Stomach (tissue), 19 donors: ENCODE results near the gene KCNH5. TPM values are rescaled to one million over a fixed set of nuclear protein-coding genes. Genes with fewer than 3 reads are reported as not detected.

ENCODE experiments used
- DNase-seq, 2 donors: peaks; one replicate each; pipeline versions ENCODE4 v3.0.0 to v3.0.0-alpha.2; 2013 to 2019
- H3K27ac ChIP-seq, 5 donors: fragments of 200-600 bp in 4 of 5; sonication (generic) in 4 of 5; one replicate each; pipeline ENCODE4 v1.5.1; 2013 to 2019; ENCODE audit warnings: mild to moderate bottlenecking in 1 of 5, moderate library complexity in 1 of 5
- H3K27me3 ChIP-seq, 3 donors: fragments of 200-600 bp; sonication (generic); one replicate each; pipeline ENCODE4 v1.5.1; 2017 to 2019; ENCODE audit warnings: mixed run types in 1 of 3
- H3K36me3 ChIP-seq, 4 donors: fragments of 200-600 bp; sonication (generic); 1 replicate in 3 of 4; 2 replicates in 1 of 4; pipeline ENCODE4 v1.5.1; 2016 to 2019
- H3K4me1 ChIP-seq, 4 donors: fragments of 200-600 bp; sonication (generic); one replicate each; pipeline ENCODE4 v1.5.1; 2016 to 2019
- H3K4me3 ChIP-seq, 4 donors: fragments of 200-600 bp; sonication (generic) in 3 of 4; one replicate each; pipeline ENCODE4 v1.5.1; 2016 to 2019; ENCODE audit warnings: mild to moderate bottlenecking in 1 of 4
- H3K9me3 ChIP-seq, 4 donors: fragments of 200-600 bp; sonication (generic); one replicate each; pipeline ENCODE4 v1.5.1; 2016 to 2019
- CTCF ChIP-seq, 7 experiments: fragments of 450-650 bp in 4 of 7; fragments of 200-600 bp in 3 of 7; sonication (generic) in 3 of 7; IDR thresholded peaks; one replicate each; pipeline ENCODE4 v1.5.1; 2016 to 2019; ENCODE audit warnings: antibody characterized with exemption in 7 of 7, control low read depth in 2 of 7, mild to moderate bottlenecking in 1 of 7
- EP300 ChIP-seq: sonication (generic); formaldehyde crosslinking; IDR thresholded peaks from one replicate; pipeline ENCODE4 v1.6.1; 2017; ENCODE audit warnings: antibody characterized with exemption
- POLR2A ChIP-seq, 4 donors: fragments of 450-650 bp; IDR thresholded peaks; one replicate each; pipeline ENCODE4 v1.6.1; 2016; ENCODE audit warnings: antibody characterized with exemption in 4 of 4, control low read depth in 2 of 4, mild to moderate bottlenecking in 1 of 4, moderate library complexity in 1 of 4
- POLR2AphosphoS5 ChIP-seq, 3 donors: sonication (generic); formaldehyde crosslinking; IDR thresholded peaks; one replicate each; pipeline ENCODE4 v1.6.1; 2016; ENCODE audit warnings: antibody characterized with exemption in 3 of 3
- WGBS, 5 donors: extraction: QIAGEN DNeasy Blood & Tissue Kit in 3 of 5; methylation state at CpG; one replicate each; pipeline versions ENCODE4 v1.1.5 to v1.1.7; 2013 to 2018; 5-methylcytosine and 5-hydroxymethylcytosine counted together
- intact Hi-C: fragments of 100-400 bp; cut with DNase I; formaldehyde crosslinking; loops from one replicate; pipeline ENCODE4 v1.15.1; 2023; ENCODE audit warnings: low total_unique reads
- long read RNA-seq, 10 donors: transcript quantifications; one replicate each; lab custom pipeline, GENCODE V29; 2026
- polyA plus RNA-seq, 3 donors: library from polyadenylated mRNA; stranded (reverse); fragments of 200-250 nt; gene quantifications; one replicate each; pipeline ENCODE4 v1.2.3, GENCODE V29; 2013
- total RNA-seq, 5 donors: library from RNA; depleted of rRNA; stranded (reverse); fragments of >200 nt; gene quantifications; one replicate each; pipeline versions ENCODE4 v1.1.0 to v1.2.3, GENCODE V29; 2014 to 2016
- donor health status: healthy with polysubstance abuse.
- donor health status: Bipolar disorder and iron deficiency.
- donor health status: healthy.

Gene KCNH5
- total RNA-seq (under 1 TPM in 1 of 5 donors, not detected in 4; 0.55 TPM), polyA plus RNA-seq (under 1 TPM in 1 of 3 donors, not detected in 2; under 0.01 TPM)
- long read RNA-seq, donor 1 = 0 reads
- long read RNA-seq, donor 2 = 0 reads
- long read RNA-seq, donor 3 = 0 reads
- long read RNA-seq, donor 4 = 0 reads
- long read RNA-seq, donor 5 = 0 reads
- long read RNA-seq, donor 6 = 0 reads
- long read RNA-seq, donor 7 = 0 reads
- long read RNA-seq, donor 8 = 0 reads
- long read RNA-seq, donor 9 = 0 reads
- long read RNA-seq, donor 10 = 0 reads

GRCh38 chr14:63045234-63045611, at the start of gene KCNH5:
Gene KCNH5 (minus strand): TSS chr14:63045458. CDS start chr14:63045186, 272 bp downstream.
- intact Hi-C loops = no loop called here
- Histone ChIP-seq H3K9me3 (no peaks in the 10 kb centered on the region), H3K27me3 (peaks cover 7 to 72% (median 30%) of the 10 kb centered on the region in 3 donors), H3K4me3 (peak within 1 kb of the TSS; percentile 28 to 45 (median 40)), H3K4me1 (peaks cover 12 to 21% (median 15%) of the 10 kb centered on the region in 4 donors), H3K36me3 (no peaks in the 10 kb centered on the region), H3K27ac (no peak within 1 kb of the TSS)
- peak in 1 of 2 donors; percentile 89 for DNase-seq
- 1 to 7% (median 4%) methylated on average over 13 to 35 of the region's 35 CpGs for WGBS, 5 donors
- TF ChIP-seq POLR2AphosphoS5 (IDR thresholded peaks at IDR 0.05) (no peak), EP300 (no peak), POLR2A (IDR thresholded peaks at IDR 0.05) (no peak), CTCF (IDR thresholded peaks at IDR 0.05) (no peak)

- Histone ChIP-seq H3K27me3 (no peaks in the 10 kb centered on the region), H3K9me3 (no peaks in the 10 kb centered on the region), H3K27ac (no peak overlapping the region), H3K4me3 (no peak overlapping the region), H3K4me1 (no peaks in the 10 kb centered on the region), H3K36me3 (no peaks in the 10 kb centered on the region)
- intact Hi-C loops = no loop called here
- DNase-seq = no peak
- WGBS, 5 donors = 78 to 92% (median 80%) methylated on average over 3 to 5 of the region's 5 CpGs
- TF ChIP-seq EP300 (no peak), POLR2A (IDR thresholded peaks at IDR 0.05) (no peak)
Measured at GRCh38 chr14:63091394-63091996, 46.2 kb upstream of the KCNH5 start.

GRCh38 chr14:63088865-63089264, 43.6 kb upstream of the KCNH5 start:
- TF ChIP-seq EP300 (no peak), POLR2A (IDR thresholded peaks at IDR 0.05) (no peak), POLR2AphosphoS5 (IDR thresholded peaks at IDR 0.05) (no peak), CTCF (IDR thresholded peaks at IDR 0.05) (no peak)
- intact Hi-C loops = no loop called here
- 30 to 56% (median 39%) methylated on average over 2 of the region's 2 CpGs for WGBS, 5 donors
- no peaks in the 10 kb centered on the region for H3K9me3 ChIP-seq
- H3K36me3 ChIP-seq = no peaks in the 10 kb centered on the region
- no peaks in the 10 kb centered on the region for H3K27me3 ChIP-seq
- no peak overlapping the region for H3K4me3 ChIP-seq
- no peaks in the 10 kb centered on the region for H3K4me1 ChIP-seq
- no peak for DNase-seq
- no peak overlapping the region for H3K27ac ChIP-seq

GRCh38 chr14:63078569-63078968, 33.3 kb upstream of the KCNH5 start:
- Histone ChIP-seq H3K4me3 (no peak overlapping the region), H3K4me1 (no peaks in the 10 kb centered on the region), H3K36me3 (no peaks in the 10 kb centered on the region), H3K9me3 (peaks cover 0 to 5% (median 0%) of the 10 kb centered on the region in 4 donors), H3K27me3 (no peaks in the 10 kb centered on the region), H3K27ac (no peak overlapping the region)
- intact Hi-C loops = no loop called here
- 39 to 53% (median 42%) methylated on average over 1 of the region's 1 CpG for WGBS, 5 donors
- no peak for DNase-seq
- TF ChIP-seq POLR2A (IDR thresholded peaks at IDR 0.05) (no peak), EP300 (no peak), CTCF (IDR thresholded peaks at IDR 0.05) (no peak), POLR2AphosphoS5 (IDR thresholded peaks at IDR 0.05) (no peak)

- Histone ChIP-seq H3K9me3 (peaks cover 0 to 3% (median under 1%) of the 10 kb centered on the region in 4 donors), H3K4me1 (no peaks in the 10 kb centered on the region), H3K4me3 (no peak overlapping the region), H3K36me3 (no peaks in the 10 kb centered on the region), H3K27ac (no peak overlapping the region), H3K27me3 (no peaks in the 10 kb centered on the region)
- DNase-seq = no peak
- intact Hi-C loops = no loop called here
- TF ChIP-seq POLR2AphosphoS5 (IDR thresholded peaks at IDR 0.05) = no peak
Measured at GRCh38 chr14:63076488-63076887, 31.2 kb upstream of the KCNH5 start.
